HCT116 (cell line): ENCODE measurements around the gene CALM1.

ENCODE experiments used
- CTCF ChIP-seq, 3 experiments: fragments of 200-600 bp in 1 of 3; sonication (generic) in 1 of 3; IDR thresholded peaks in 2 of 3; conservative IDR thresholded peaks in 1 of 3; 2 replicates each; pipeline ENCODE4 v1.5.1; 2012 to 2017; ENCODE audit warnings: low read depth in 2 of 3, low read length in 2 of 3, antibody characterized with exemption in 1 of 3, borderline replicate concordance in 1 of 3, control low read depth in 1 of 3, mild to moderate bottlenecking in 1 of 3, mixed read lengths in 1 of 3, mixed run types in 1 of 3, moderate library complexity in 1 of 3; ENCODE audit not compliant: insufficient read depth in 1 of 3
- EZH2phosphoT487 ChIP-seq: fragments of 200-600 bp; IDR thresholded peaks from 2 replicates; pipeline ENCODE4 v1.6.1; 2018; ENCODE audit warnings: antibody characterized with exemption, borderline replicate concordance
- POLR2A ChIP-seq: IDR thresholded peaks from 2 replicates; pipeline ENCODE4 v1.7.0; 2011; ENCODE audit warnings: borderline replicate concordance; ENCODE audit not compliant: insufficient read depth, insufficient read length; ENCODE audit errors: extremely low read depth
- POLR2AphosphoS5 ChIP-seq: IDR thresholded peaks from 2 replicates; pipeline ENCODE4 v1.6.1; 2011; ENCODE audit warnings: mild to moderate bottlenecking, low read depth, low read length, moderate library complexity
- TCF7L2 ChIP-seq: IDR thresholded peaks from 2 replicates; pipeline ENCODE4 v1.7.0; 2011; ENCODE audit warnings: borderline replicate concordance, inconsistent platforms; ENCODE audit not compliant: insufficient read depth, insufficient read length; ENCODE audit errors: extremely low read depth
- ZFX ChIP-seq: fragments of 450-650 bp; IDR thresholded peaks from 2 replicates; pipeline ENCODE4 v1.6.1; 2017
- TF ChIP-seq, protein P1 (sequence below): IDR thresholded peaks from 2 replicates; pipeline ENCODE4 v1.6.1; 2011; ENCODE audit warnings: mild to moderate bottlenecking, low read length, moderate library complexity; ENCODE audit not compliant: insufficient replicate concordance; ENCODE audit errors: extremely low read depth

DNA sequence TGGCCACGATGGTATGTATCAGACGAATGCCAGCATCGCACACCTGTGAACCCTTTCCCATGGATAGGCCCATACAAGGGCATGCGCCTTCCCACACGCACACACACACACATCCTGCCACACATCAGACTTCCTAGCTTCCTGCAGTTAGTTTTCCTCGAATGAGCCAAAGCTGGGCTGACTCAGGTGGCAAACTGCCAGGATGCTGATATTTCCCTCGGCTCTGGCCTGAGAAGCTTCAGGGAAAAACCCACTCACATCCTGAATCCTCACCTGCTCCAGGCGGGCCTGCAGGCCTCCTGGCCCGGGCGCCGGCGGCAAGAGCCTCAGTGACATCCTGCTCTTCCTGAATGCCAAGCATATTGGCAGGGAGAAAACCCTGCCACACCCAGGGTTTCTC, 22.4 kb downstream of the CALM1 start:
- TF ChIP-seq EZH2phosphoT487 (no peak), CTCF (IDR thresholded peaks at IDR 0.05 in 2 of 3, conservative IDR thresholded peaks at IDR 0.05 in 1 of 3; ENCODE audit: borderline replicate concordance in 1 of 3, insufficient read depth in 1 of 3, low read depth in 2 of 3, low read length in 2 of 3) (no peak), POLR2A (no peak), POLR2AphosphoS5 (peak; percentile 37; the same call in 1 of the 2 replicates), ZFX (no peak), TCF7L2 (no peak)
- TF ChIP-seq, protein P1, sequence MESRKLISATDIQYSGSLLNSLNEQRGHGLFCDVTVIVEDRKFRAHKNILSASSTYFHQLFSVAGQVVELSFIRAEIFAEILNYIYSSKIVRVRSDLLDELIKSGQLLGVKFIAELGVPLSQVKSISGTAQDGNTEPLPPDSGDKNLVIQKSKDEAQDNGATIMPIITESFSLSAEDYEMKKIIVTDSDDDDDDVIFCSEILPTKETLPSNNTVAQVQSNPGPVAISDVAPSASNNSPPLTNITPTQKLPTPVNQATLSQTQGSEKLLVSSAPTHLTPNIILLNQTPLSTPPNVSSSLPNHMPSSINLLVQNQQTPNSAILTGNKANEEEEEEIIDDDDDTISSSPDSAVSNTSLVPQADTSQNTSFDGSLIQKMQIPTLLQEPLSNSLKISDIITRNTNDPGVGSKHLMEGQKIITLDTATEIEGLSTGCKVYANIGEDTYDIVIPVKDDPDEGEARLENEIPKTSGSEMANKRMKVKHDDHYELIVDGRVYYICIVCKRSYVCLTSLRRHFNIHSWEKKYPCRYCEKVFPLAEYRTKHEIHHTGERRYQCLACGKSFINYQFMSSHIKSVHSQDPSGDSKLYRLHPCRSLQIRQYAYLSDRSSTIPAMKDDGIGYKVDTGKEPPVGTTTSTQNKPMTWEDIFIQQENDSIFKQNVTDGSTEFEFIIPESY: no peak
